GM12865 (cell line): ENCODE measurements around the gene DSCAM.

ENCODE experiments used
- DNase-seq: peaks from one replicate; pipeline ENCODE4 v3.0.0; 2010; ENCODE audit warnings: low read depth
- H3K4me3 ChIP-seq: 2 replicates; pipeline ENCODE4 v1.5.1; 2011; ENCODE audit warnings: mild to moderate bottlenecking, low read depth, low read length, control low read depth
- CTCF ChIP-seq: IDR thresholded peaks from 2 replicates; pipeline ENCODE4 v1.5.1; 2011; ENCODE audit warnings: low read length, control low read depth, low read depth, inconsistent platforms; ENCODE audit not compliant: insufficient read depth; ENCODE audit errors: missing control alignments

DSCAM gene

DNA sequence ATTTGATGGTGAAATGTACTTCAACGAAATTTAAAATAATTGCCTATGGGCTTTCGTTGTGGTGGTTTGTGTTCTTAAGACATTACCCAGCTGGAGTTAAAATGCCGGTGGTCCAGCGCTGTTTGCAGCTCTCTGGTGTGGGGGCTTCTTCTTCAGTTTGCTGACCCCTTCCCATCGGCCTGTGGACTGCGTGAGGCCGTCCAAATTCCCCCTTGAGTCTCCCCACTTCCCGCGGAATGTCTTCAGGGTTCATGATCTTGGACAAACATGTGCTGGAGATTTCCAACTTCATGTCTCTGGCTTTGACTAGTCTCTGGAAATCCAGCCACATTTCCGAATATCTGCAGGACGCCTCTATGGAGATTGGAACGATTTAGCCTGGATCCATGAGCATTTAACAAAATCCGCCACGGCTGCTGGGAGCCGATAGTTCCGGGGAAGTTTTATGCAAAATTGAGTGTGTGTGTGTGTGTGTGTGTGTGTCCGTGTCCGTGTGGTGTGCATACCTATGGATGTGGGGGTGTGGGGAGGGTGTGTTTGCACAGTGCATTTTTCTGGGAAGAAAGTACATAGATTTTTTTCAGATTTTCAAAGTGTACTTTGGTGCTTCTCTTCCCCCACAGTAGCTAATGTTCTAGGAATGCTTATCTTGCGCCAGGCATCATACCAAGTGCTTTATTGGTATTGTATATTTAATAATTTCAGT lies 862.5 kb downstream of the DSCAM start:
- DNase-seq = no peak
- TF ChIP-seq CTCF = no peak
- no peak overlapping the region for H3K4me3 ChIP-seq

GRCh38 chr21:39980241-39980820 lies 866.6 kb downstream of the DSCAM start:
- H3K4me3 ChIP-seq = no peak overlapping the region

DNA sequence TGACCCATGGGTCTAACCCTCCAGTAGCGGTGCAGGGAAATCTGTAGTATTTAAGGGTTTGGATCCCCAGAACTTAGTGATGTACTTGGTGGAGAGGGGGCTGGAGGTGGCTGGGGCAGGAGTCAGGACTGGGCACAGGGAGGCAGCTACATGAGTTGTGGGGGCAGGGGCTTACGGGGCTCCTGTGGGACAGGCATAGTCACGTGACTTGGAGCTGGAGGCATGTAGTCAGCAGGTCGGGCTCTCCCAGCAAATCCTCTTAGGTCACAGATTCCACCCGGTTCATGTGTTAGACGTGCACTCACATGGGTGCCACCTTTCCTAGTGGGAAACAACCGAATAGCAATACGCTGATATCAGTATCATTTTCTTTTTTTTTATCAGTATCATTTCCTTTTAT lies 867.6 kb downstream of the DSCAM start:
- TF ChIP-seq CTCF = no peak
- no peak overlapping the region for H3K4me3 ChIP-seq
- no peak for DNase-seq

More at GRCh38 chr21:39980241-39980820, 866.6 kb downstream of the DSCAM start:
- no peak for DNase-seq
- TF ChIP-seq CTCF = no peak

GRCh38 chr21:39976800-39977199 lies 870.2 kb downstream of the DSCAM start:
- TF ChIP-seq CTCF = no peak
- no peak overlapping the region for H3K4me3 ChIP-seq
- DNase-seq = no peak

GRCh38 chr21:39972976-39973770 lies 873.8 kb downstream of the DSCAM start:
- no peak overlapping the region for H3K4me3 ChIP-seq
- DNase-seq = no peak
- TF ChIP-seq CTCF = no peak

GRCh38 chr21:39972471-39972870 lies 874.5 kb downstream of the DSCAM start:
- no peak overlapping the region for H3K4me3 ChIP-seq
- no peak for DNase-seq
- TF ChIP-seq CTCF = no peak

GRCh38 chr21:39971956-39972355 lies 875.0 kb downstream of the DSCAM start:
- TF ChIP-seq CTCF = no peak
- DNase-seq = no peak
- no peak overlapping the region for H3K4me3 ChIP-seq
